ELF-1 (cell line): ENCODE data around the gene ZNF606.
A peak's percentile ranks its signal among the peaks of the same experiment; 100 is the strongest.

ENCODE experiments used
- DNase-seq: peaks from one replicate; pipeline ENCODE4 v3.0.0-alpha.2; 2016; ENCODE audit warnings: low read depth, low spot score

The ZNF606 gene

DNA sequence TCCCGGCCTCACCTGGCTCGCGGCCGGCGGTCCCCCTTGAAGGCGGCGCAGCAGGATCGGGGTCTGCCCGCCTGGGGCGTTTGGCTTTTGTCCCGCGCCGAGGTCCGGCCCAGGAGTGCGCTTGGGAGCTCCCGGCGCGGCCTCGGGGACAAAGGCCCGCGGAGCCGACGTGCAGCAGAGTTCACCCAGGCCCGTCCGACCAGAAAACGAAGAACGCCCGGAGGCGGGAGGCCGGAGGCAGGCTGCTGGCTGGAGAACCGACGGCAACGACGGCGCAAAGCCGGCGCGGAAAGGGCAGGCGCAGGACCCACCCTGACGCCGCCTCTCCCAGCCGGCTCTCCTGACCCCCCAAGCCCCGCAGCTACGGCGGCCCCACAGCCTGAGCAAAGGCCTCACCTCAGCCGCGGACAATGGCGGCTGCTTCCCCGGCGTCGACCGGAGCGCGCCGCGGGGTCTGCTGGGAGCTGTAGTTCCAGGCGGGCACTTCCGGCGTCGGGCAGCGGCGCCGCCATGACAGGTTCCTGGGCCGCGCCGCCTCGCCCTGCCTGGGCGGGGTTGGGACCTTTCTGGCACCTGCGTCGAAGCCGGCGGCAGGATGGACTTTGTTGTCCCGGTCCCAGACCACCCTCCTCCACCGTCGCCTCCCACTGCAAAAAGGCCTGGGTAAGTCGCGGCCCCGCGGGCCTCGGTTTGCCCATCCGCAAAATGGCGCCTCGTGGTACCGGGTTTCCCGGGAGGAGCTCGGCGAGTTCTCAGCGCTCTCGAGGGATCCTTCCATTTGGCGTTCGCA lies at the start of gene ZNF606:
Gene ZNF606, minus strand, starts transcription at position 437 of the 790 bp plus-strand sequence. CDS start 1,501 bp downstream, outside the sequence.
- peak; percentile 93 for DNase-seq

DNA sequence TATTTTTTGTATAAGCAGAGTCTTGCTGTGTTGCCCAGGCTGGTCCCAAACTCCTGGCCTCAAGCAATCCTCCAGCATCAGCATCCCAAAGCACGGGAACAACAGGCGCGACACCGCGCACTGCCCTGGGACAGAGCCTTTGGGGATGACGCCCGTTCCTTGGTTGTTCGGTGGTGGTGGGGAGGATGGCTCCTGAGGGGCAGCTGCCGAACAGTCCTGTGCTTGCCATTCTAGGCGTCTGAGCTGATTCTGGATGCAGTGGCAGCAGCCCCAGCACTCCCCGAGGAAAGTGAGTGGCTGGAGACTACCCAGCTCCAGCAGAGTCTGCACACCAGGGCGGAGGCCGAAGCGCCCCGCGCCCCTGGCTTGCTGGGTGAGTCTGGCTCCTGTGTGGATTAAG lies 49.6 kb upstream of the ZNF606 start:
- no peak for DNase-seq

- DNase-seq, result no peak
These were observed 45.1 kb upstream of the ZNF606 start for GRCh38 chr19:58047672-58048071.

GRCh38 chr19:58046856-58047255 lies 44.2 kb upstream of the ZNF606 start:
- no peak for DNase-seq

DNA sequence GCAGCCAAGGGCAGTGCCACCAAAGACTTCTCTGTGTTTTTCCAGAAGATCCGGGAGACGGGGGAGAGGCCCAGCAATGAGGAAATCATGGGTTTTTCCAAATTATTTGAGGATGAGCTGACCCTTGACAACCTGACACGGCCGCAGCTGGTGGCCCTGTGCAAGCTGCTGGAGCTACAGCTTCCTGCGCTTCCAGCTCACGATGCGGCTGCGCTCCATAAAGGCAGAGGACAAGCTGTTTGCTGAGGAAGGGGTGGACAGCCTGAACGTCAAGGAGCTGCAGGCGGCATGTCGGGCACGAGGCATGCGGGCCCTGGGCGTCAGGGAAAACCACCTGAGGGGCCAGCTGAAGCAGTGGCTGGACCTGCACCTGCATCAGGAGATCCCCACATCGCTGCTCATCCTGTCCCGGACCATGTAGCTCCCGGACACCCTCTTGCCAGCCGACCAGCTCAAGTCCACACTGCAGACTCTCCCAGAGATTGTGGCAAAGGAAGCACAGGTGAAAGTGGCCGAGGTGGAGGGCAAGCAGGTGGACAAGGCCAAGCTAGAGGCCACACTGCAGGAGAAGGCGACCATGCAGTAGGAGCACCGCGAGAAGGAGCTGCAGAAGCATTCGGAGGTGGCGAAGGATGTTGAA lies 42.9 kb upstream of the ZNF606 start:
- no peak for DNase-seq

DNA sequence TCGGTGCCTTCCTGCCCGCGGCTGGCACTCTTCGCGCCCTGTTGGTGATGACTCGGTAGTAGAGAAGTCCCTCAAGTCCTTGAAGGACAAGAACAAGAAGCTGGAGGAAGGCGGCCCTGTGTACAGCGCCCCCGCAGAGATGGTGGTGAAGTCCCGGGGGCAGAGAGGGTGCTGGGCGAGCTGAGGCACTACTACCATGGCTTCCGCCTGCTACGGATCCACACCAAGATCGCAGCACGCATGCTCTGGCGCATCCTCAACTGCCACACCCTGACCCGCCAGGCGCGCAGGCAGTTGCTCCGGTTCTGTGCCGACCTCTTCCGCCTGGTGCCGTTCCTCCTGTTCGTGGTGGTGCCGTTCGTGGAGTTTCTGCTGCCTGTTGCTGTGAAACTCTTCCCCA lies 42.3 kb upstream of the ZNF606 start:
- no peak for DNase-seq

- no peak for DNase-seq
These were observed 41.8 kb upstream of the ZNF606 start for GRCh38 chr19:58044391-58044790.

GRCh38 chr19:58042495-58043340 lies 40.1 kb upstream of the ZNF606 start:
- no peak for DNase-seq

DNA sequence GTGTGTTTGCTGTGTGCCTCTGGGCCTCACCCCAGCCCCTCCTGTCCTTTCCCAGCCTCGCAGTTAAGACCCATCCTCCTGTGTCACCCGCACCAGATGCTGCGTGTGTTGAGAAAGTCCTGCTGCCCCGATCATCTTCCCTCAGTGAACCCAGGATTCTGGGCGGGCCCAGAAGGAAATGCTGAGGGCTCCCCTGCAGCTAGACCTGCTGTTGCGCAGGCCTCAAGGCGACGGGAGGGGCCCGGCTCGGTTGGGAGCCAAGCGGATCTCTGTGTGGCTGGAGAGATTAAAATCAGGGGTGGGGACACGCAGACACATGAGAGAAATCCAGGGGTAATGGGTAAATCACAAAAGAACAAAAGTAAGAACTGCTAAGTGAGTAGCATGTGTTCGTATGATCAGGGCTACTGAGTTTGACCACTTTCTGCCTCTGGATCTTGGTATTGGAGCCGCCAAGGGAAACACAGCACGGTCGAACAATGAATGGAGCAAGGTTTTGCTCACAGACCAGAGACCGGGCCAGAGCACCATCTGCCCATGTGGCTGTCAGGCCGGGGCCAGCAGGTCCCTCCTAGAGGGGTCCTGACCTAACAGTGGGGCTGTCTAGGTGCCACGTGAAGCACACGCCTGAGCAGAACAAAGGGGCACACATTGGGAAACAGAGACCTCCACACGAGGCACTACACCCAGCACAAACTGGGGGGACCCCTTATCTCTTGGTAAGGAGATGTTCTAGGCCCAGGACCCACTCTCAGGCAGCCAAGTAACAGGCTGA lies 38.3 kb upstream of the ZNF606 start:
- DNase-seq, result no peak

GRCh38 chr19:58038688-58039204 lies 36.1 kb upstream of the ZNF606 start:
- DNase-seq, result no peak

- DNase-seq, result no peak
These were observed 35.5 kb upstream of the ZNF606 start for GRCh38 chr19:58037927-58038687.

GRCh38 chr19:58035863-58036262 lies 33.2 kb upstream of the ZNF606 start:
- no peak for DNase-seq

DNA sequence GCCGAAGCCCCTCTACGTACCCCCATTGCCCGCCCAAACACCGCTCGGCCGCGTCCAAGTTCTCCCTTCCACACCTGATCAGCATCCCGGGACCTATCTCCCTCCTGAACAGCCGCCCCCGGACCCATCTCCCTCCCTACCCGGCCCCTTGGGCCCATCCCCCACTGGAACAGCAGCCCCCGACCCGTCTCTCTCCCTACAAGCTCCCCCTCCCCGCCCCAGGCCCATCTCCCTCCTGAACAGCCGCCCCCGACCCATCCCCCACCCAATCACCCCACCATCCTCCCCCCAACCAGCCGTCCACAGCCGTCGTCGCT lies 31.8 kb upstream of the ZNF606 start:
- no peak for DNase-seq

- DNase-seq, result peak; percentile 93
These were observed 31.3 kb upstream of the ZNF606 start, which contains the start of gene ZSCAN1 for GRCh38 chr19:58033741-58034476. Gene ZSCAN1 (plus strand): TSS chr19:58034025. CDS start chr19:58037837, 3,812 bp downstream.

- no peak for DNase-seq
These were observed 22.0 kb upstream of the ZNF606 start for GRCh38 chr19:58024661-58025060.

DNA sequence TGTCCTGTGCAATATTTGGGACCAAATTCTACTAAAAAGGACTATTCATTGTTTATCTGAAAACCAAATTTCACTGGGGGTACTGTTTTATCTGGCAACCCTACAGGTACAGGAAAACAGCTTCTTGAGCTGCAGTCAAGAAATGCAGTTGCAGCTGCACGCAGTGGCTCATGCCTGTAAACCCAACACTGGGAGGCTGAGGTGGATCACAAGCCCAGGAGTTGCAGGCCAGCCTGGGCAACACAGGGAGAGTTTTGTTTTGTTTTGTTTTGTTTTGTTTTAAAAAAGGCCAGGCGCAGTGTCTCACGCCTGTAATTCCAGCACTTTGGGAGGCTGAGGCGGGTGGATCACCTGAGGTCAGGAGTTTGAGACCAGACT lies 19.7 kb upstream of the ZNF606 start:
- DNase-seq, result no peak

- peak; percentile 63 for DNase-seq
These were observed 19.1 kb upstream of the ZNF606 start for GRCh38 chr19:58021541-58022282.

DNA sequence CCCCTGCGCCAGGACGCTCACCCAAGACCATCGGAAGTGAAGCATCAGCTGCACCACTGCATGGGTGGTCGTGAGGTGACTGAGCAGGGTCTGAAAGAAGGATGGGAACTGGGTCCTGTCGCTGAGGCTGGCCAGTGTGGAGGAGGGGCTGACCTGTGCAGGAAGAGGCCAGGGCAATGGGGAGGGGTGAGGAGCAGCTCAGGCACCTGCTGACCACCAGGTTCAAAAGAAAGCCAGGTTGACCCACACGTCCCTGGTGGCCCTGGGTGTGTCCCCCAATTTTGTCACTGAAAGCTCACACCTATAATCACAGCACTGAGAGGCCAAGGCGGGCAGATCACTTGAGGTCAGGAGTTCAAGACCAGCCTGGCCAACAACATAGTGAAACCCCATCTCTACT lies 17.5 kb upstream of the ZNF606 start:
- no peak for DNase-seq

GRCh38 chr19:58014141-58014540 lies 11.5 kb upstream of the ZNF606 start:
- no peak for DNase-seq
